DMS53 (cell line): ENCODE results near the gene ZNF888.
A peak's percentile ranks its signal among the peaks of the same experiment; 100 is the strongest.
"Not testable (repeated sequence)": the region's sequence is repeated elsewhere in the genome, so short reads cannot be mapped to it uniquely, and the experiment has no call there.

Experiments
- DNase-seq: peaks from one replicate; lab custom pipeline; 2025; lab: John Stamatoyannopoulos, UW

The ZNF888 gene

DNA sequence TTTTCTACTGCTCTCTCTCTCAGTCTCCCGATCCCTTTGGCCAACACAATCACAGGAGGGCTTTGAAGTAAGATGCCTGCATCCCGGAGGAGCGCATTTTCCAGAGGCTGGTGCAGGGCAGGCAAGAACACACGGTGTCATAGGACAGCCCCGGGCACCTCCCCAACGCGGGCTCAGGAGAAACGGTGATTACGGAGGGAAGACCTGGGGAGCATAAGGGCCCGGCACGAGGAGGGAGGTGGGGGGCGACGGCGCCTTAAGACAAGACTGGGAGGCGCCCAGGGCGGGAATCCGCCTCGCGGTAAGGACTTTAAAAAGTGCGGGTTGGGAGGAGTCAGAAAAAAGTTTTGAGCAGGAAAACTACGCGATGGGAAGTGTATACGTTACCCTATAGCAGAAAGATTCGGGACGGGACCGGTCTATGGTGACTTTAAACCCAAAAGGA, 18.7 kb upstream of the ZNF888 start:
- peak; percentile 49 for DNase-seq

DNA sequence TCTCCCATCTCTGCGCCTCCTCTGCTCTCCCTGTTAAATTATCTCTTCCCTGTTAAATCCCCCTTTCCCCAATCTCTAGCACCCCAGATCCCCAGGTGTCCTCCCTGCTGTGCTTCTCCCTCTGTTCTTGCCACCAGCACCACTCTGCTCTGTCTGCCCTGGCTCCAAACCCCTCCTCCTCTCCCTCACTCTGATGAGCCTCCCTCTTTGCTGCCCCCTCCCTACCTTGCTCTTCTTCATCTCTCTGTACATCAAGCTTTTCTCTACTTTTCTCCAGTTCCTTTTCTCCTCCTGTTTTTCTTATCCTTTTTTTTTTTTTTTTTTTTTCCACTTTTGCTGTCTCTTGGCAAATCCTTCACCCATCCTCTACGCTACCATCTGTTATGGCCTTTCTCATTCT, 18.3 kb upstream of the ZNF888 start:
- not testable (repeated sequence) for DNase-seq

DNA sequence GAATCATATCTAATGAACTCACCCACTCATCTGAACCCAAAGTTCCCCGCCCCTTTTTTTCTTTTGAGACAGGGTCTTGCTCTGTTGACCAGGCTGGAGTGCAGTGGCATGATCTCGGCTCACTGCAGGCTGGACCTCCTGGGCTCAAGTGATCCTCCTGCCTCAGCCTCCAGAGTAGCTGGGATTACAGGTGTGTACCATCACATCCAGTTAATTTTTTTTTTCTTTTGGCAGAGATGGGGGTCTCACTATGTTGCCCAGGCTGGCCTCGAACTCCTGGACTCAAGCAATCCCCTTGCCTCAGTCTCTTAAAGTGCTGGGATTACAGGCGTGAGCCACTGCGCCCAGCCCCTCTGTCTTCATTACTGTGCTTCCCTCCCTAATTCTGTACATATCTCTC, 17.7 kb upstream of the ZNF888 start:
- DNase-seq, result not testable (repeated sequence)

DNA sequence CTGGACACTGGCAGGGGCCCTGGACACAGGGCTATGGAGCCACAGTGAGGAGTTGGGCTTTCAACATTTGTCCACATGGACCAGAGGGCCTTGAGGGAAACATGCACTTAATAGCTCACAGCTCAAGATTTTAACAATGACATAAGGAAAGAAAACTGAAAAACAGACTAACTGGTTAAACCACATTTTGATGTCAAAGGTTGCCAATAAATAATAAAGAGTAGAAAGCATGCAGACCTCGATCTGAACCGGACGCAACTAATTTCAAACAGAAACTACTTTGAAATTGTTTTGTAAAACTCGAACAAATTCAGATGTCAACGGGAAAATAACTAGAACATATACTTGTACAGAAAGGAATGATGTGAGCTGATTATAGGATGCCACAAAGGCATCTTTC, 15.5 kb upstream of the ZNF888 start:
- peak; percentile 10 for DNase-seq

DNA sequence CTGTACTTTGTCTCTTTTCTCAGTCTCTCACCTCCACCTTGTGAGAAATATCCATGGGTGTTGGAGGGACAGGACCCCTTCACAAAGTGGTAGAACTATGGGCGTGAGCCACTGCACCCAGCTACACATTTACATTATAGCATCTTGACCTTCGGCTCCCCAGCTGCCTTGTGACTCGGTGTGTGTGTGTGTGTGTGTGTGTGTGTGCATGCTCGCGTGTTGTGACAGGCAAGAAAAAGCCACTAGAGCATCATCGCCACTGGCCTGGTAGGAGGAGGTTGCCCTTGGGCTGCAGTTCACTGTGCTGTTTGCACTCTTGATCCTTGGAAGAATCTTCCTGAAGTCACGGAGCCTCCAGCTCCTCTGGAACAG, 13.7 kb upstream of the ZNF888 start:
- peak; percentile 15 for DNase-seq

DNA sequence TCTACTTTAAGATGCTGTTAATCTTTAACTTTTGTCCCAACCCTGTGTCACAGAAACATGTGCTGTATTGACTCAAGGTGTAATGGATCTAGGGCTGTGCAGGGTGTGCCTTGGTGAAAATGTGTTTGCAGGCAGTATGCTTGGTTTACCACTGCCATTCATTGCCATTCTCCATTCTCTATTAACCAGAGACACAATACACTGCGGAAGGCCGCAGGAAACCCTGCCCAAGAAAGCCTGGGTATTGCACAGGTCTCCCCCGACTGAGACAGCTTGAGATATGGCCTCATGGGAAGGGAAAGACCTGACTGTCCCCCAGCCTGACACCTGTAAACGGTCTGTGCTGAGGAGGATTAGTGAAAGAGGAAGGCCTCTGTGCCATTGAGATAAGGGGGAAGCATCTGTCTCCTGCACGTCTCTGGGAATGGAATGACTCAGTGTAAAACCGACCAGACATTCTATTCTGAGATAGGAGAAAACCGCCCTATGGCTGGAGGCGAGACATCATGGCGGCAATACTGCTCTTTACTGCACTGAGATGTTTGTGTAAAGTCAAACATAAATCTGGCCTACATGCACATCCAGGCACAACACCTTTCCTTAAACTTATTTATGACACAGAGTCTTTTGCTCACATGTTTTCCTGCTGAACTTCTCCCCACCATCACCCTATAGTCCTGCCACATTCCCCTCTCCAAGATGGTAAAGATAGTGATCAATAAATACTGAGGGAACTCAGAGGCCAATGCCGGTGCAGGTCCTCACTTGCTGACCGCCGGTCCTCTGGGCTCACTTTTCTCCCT, 13.1 kb upstream of the ZNF888 start:
- peak; percentile 29 for DNase-seq

DNA sequence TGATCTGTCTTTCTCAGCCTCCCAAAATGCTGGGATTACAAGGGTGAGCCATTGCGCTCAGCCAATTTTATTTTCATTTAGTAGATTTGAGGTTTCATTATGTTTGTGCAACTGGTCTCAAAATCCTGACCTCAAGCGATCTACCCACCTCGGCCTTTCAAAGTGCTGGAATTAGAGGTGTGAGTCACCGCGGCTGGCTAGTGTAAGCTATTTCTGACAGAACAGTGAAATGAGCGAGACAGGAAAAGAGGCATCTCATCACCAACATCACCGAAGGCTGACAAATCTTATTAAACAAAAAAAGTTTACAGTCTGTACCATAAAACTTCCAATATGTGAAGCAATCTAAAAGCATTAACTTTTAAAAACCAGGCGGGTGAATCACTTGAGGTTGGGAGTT, 12.2 kb upstream of the ZNF888 start:
- DNase-seq, result no peak

DNA sequence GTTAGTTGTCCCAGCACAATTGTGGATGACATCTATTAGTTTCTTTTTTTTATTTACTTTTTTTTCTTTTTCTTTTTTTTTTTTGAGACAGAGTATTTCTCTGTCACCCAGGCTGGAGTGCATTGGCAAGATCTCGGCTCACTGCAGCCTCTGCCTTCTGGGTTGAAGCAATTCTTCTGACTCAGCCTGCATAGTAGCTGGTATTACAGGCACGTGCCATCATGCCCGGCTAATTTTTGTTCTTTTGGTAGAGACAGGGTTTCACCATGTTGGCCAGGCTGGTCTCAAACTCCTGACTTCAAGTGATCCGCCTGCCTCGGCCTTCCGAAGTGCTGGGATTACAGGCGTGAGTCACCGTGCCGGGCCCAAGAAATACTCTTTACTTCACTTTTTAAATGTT, 1.4 kb upstream of the ZNF888 start:
- DNase-seq, result peak; percentile 27

DNA sequence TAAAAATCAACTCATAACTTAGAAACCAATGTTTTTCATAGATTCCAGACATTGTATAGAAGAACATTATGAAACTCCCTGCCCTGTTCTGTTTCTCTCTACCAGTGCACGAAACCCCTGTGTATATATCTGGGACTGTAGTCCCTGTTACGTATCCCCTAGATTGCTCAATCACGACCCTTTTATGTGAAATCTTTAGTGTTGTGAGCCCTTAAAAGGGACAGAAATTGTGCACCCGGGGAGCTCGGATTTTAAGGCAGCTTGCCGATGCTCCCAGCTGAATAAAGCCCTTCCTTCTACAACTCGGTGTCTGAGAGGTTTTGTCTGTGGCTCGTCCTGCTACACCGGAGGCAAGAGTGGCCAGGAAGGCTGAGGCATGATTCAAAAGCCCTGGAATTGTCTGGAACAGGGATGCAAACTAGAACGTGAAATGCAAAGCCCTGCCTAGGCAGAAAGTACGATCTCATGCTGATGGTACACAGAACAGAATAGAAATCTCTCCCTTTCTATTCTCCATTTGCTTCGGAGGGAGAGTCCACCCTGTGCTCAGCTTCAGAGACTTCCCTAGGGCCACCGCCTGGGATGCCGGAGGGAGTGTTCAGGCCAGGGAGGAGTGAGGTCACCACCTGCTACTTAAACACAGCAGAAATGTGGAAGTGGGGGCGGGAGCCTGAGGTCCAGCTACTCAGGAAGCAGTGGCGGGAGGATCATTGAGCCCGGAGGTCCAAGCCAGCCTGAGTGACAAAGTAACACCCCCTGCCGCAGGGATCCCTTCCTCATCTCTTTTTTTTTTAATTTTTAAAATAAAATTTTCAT, 758 bp upstream of the ZNF888 start:
- DNase-seq, result peak; percentile 88

DNA sequence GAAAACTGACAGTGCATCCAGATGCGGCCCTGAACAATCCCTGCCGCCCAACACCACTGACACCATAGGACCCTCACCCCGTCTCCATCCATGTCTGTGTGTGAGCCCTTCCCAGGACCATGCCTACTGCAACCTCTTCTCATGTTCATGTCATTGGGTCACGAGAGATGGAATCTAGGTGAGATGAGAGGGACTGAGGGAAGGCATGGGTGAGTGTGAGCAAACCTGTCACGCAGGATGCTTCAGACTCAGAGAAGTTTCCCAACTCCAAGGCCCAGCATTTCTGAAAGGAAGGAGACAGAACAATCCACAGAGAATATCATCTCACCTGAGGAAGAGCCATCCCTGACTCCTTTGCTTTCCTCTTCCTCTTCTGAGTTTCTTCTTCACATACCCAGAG, 5.7 kb downstream of the ZNF888 start:
- no peak for DNase-seq

DNA sequence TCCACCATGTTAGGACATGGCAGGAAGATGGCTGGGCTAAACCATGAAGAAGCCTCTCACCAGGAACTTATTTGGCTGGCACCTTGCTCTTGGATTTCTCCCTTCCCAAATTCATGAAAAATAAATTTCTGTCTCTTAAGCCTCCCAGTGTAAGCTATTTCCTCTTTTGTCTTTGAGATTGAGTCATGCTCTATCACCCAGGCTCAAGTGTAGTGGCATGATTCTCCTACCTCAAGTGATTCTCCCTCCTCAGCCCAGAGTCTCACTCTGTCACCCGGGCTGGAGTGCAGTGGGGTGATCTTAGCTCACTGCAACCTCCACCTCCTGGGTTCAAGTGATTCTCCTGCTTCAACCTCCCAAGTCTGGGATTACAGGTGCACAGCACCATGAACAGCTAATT, 12.6 kb downstream of the ZNF888 start:
- DNase-seq, result no peak

DNA sequence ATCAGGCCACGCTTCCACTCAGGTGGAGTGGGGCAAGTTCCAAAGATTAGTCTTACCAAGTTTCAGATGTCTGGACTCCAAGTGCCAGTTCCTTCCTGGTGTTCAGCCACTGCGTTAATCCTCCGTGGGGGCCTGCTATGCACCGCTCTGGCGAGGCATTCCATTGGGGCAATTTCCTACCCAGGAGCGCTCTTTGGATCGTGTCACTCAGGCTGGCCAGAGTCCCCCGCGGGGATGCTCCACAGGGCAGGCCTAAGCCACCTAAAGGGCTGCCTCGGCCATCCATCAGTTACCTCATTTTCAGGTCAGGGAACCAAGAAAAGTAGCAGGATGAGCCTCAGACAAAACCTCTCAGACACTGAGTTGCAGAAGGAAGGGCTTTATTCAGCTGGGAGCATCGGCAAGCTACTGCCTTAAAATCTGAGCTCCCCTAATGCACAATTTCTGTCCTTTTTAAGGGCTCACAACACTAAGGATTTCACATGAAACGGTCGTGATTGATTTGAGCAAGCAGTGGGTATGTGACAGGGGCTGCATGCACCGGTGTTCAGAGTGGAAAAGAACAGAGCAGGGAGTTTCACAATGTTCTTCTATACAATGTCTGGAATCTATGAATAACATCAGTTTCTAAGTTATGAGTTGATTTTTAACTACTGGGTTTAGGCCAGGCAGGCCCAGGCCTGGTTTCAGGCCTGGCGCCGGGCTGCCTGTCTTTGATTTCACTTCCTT, 19.0 kb downstream of the ZNF888 start:
- not testable (repeated sequence) for DNase-seq

DNA sequence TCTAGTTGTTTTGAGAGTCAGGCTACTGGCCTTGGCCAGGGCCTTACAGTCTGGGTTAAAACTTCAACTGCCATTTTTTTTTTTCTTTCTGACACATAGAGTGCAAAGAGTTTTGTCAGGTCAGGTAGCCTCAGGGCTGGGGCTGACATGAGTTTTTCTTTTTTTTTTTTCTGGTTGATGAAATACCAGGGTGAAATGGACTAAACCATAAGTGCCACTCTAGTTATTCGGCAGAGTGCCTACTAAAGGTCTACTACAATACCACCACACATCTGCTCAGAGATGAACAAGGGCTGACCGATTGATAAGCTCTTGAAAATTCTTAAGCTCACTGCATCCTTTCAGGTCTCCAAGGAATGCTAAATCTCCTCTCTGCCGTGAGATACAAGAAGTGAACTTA, 21.4 kb downstream of the ZNF888 start:
- peak; percentile 59 for DNase-seq

DNA sequence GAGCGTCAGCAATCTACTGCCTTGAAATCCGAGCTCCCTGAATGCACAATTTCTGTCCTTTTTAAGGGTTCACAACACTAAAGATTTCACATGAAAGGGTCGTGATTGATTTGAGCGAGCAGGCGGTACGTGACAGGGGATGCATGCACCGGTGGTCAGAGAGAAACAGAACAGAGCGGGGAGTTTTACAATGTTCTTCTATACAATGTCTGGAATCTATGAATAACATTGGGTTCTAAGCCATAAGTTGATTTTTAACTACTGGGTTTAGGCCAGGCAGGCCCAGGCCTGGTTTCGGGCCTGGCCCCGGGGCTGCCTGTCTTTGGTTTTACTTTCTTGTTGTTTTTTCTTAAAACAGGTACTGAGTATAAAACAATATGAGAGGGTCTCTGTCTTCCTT, 24.6 kb downstream of the ZNF888 start:
- DNase-seq, result not testable (repeated sequence)

DNA sequence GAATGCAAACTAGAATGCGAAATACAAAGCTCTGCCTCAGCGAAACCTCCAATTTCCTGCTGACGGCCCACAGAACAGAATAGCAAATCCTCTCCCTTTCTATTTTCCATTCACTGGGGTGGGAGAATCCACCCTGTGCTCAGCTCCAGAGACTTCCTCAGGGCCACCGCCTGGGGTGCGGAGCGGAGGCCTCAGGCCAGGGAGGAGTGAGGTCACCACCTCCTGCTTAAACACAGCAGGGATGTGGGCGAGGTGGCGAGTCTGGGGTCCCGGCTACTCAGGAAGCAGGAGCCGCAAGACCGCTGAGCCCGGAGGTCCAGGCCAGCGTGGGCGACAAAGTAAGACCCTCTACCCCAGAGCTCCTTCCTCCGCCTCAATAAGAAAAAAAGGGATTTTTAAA, 25.1 kb downstream of the ZNF888 start:
- peak; percentile 30 for DNase-seq

DNA sequence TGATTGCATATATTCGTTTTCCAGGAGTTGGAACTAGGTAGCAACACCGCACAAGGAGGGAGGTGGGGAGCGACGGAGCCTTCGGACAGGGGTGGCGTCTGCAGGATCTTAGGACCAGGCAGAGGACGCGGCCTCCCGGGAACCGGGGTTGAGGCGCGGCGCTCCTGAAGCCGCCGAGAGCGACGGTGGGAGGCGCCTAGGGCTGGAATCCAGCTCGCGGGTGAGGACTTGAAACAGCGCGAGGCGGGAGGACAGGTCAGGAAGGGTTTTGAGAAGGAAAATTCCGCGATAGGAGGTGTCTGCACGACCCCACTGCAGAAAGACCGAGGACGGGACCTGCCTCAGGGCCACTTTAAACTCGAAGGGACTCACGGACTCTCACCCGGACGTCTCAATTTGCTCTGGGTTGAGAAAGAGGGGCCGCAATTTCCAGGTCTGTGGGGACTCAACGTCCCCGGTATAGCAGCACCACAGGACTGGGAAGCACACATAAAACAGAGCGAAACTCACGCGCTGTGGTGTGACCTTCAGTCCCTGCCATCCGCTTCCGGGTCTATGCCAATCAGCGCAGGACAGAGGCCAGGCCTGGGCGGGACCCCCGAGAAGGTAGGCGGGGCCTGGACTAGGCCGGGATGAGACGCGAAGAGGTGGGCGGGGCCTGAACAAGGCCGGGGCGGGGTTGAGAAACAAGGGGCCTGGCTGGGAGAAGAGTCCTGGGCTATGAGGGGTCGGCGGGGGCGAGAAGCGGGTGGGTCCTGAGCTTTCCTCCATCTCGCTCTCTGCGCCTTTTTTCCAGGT, 25.9 kb downstream of the ZNF888 start, which contains the start of gene ZNF320:
Gene ZNF320, minus strand, starts transcription at position 498 of the 798 bp plus-strand sequence. CDS start 7,380 bp downstream, outside the sequence.
- peak; percentile 98 for DNase-seq

DNA sequence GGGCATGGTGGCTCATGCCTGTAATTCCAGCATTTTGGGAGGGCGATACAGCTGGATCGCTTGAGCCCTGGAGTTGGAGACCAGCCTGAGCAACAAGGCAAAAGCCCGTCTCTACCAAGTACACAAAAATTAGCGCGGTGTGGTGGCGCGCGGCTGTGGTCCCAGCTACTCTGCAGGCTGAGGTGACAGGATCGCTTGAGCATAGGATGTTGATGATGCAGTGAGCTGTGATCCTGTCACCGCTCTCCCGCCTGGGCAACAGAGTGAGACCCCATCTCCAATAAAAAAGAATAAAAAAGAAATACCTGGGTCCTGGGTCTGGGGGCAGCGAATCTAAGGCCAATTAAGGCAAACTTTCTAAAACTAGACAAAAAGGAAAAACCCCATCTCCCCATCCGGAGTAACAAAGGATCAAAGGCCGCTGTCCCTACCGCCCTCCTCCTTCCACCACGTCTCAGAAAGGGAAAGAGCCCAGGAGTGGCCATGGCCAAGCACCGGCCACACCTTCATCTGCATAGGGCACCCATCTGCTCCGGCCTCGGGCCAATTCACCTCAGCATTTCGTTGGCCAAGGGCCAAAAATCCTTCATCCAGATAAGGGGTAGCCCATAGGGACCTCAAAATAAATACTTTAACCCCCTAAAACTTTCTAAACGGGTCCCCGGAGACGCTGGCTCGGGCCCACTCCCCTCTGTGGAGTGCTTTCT, 26.6 kb downstream of the ZNF888 start:
- peak; percentile 71 for DNase-seq

DNA sequence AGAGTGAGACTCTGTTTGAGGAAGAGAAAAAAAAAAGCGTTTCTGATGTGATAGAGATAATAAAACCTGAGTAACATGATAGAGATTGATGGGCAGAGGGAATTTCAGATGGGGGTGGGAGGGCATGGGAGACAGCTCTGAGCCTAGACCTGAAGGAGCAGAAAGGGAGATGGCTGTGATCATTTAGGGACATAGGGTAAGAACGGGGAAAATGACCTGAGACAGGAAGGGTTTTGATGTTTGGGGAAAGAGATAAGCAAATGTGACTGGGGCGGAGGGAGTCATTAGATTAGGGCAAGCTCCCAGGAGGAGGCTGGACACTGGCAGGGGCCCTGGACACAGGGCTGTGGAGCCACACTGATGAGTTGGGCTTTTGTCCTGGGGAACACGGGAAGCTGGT, 31.9 kb downstream of the ZNF888 start:
- no peak for DNase-seq

DNA sequence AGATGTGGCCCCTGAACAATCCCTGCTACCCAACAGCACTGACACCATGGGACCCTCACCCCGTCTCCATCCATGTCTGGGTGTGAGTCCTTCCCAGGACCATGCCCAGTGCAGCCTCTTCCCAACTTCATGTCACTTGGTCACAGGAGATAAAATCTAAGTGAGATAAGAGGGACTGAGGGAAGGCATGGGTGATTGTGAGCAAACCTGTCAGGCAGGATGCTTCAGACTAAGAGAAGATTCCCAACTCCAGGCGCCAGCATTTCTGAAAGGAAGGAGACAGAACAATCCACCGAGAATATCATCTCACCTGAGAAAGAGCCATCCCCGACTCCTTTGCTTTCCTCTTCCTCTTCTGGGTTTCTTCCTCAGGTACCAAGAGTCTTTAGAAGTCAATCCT, 33.3 kb downstream of the ZNF888 start:
- no peak for DNase-seq

DNA sequence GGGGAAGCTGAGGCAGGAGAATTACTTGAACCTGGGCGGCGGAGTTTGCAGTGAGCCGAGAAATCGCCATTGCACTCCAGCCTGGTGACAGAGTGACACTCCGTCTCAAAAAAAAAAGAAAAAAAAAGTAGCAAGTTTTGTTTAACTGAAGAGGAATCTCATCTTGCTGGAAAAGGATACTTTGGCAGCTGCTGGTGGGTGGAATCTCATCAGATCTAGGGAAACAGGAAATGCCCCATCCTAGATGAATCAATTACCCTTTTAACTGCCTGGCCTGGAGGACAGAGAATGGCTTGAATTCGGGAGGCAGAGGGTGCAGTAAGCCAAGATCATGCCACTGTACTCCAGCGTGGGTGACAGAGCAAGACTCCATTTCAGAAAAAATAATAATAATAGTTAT, 34.2 kb downstream of the ZNF888 start:
- DNase-seq, result no peak

DNA sequence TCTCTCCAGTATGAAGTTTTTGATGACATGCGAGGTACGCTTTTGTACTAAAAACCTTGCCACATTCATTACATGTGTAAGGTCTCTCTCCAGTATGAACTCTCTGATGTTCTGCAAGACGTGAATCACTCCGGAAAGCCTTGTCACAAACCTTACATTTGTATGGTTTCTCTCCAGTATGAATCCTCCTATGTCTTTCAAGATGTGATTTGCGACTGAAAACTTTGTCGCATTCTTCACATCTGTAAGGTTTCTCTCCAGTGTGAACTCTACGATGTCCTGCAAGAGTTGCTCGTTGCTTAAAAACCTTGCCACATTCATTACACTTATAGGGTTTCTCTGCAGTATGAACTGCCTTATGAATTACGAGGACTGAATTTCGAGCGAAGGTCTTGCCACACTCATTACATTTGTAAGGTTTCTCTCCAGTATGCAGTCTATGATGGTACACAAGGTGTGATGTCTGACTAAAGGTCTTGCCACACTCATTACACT, 42.3 kb downstream of the ZNF888 start:
- DNase-seq, result no peak
